NOMO-1 (cell line): Measurements from ENCODE around the gene RTP5.
"Not testable (repeated sequence)": the region's sequence is repeated elsewhere in the genome, so short reads cannot be mapped to it uniquely, and the experiment has no call there.

ENCODE experiments used
- DNase-seq, 2 experiments: peaks; one replicate each; lab custom pipeline; 2025; ENCODE audit not compliant: unreplicated experiment in 2 of 2; lab: John Stamatoyannopoulos, UW

RTP5 gene

DNA sequence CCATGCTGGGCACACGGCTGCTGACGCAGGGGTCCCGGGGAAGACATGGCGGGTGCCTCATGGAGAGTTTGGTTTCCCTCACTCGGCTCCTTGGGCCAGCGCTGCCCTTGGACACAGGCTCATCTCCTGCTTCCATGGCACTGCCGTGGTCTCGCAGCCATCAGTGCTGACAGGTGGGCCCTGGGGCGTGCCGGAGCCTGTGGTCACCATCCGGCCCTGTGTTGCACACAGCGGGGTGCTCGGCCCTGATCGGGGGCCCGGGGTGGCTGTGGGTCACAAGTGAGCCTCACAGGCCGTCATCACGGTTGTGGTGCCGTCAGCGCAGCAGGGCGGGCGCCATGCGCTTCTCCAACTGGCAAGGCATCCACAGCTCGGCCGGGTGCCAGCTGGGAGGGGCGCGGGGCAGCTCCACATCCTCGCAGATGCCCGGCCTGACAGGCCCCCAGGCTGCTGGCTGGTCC, 582 bp downstream of the RTP5 start:
- no peak for DNase-seq

DNA sequence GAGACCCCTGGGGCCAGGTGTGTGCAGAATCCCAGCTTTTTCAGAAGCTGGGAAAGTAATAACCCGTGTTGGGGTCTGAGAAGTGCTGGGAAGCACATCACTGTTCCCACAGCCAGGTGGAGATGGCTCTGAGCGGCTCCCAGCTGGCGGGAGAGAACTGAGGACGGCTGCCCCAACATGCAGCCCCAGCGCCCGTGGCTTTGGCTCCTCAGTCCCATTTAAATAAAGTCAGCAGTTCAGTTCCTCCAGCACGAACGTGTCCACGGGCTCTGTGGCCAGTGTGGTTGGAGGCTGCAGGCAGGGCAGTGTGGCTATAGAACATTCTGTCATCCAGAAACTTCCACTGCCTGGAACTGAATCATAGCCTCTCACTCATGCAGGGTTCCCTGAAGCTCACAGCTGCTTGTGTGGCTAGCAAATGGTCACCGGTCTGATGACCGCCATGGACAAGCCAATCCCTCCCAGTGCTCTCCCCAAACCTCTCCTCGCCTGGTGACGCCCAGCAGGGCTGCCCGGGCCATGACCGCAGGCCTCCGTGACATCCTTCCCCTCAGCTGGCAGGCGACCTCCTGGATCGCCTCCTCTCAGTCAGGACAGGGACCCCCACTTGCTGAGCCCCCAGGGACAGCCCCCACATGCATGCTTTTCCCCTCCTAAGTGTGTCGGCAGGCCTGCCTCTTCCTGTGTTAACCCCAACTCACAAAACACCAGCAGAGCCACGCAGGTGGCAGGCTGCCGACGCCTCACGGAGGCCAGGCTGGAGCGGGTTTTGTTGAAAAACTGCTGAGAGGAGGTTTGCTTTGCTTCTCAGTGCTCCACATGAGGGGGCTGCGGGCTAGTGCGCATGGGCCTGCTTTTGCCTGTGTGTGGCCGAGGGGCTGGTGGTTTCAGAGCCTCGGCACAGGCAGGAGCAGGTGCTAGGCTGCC, 1.3 kb downstream of the RTP5 start:
- no peak for DNase-seq

DNA sequence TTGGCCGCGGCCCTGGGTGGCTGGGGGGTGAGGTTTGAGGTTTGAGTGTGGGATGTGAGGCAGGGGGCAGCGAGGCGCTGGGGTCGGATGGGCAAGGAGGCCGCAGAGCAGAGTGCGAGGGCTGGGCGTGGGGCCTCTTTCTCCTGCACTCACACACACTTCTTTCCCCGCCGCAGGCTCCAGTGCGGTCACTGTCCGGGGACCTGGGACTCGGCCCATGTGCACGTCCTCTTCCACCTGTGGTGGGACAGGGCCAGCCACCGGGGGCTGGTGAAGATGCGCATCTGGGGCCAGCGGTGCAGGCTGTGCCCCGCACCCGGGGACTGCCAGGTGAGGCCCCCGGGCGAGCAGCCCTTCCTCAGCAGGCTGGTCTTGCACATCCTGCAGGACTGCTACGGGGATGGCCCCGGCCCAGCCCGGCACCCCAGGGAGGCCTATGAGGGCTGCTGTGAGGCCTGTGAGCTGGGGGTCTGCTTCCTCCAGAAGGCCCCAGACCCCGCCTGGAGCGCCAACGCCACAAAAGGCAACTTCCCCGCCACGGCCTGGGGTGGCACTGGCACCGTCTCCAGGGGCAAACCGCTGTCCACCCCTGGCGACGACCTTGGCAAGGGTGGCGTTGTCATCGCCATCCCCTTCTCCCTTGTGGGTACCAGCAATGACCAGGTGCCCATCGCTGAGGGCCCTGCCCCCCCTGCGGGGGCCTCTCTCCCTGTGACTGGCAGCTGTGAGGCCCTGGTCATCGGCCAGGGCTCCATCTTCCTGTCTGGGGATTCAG, 2.2 kb downstream of the RTP5 start:
- no peak for DNase-seq

DNA sequence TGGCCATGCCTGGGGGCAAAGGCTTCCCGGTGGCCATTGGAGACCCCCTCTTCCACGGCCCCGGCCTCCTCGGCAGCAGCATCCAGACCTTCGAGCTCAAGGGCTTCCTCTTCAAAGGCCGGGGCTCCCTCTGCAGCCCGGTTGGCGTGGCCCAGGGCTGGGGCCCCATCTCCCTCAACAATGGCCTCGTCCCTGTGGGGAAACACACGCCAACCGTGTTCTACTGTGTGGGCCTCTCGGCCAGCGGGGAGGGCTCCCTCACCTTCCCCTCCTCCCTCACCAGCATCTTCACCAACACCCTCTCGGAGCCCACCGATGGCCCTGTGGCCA, 2.7 kb downstream of the RTP5 start:
- no peak for DNase-seq

DNA sequence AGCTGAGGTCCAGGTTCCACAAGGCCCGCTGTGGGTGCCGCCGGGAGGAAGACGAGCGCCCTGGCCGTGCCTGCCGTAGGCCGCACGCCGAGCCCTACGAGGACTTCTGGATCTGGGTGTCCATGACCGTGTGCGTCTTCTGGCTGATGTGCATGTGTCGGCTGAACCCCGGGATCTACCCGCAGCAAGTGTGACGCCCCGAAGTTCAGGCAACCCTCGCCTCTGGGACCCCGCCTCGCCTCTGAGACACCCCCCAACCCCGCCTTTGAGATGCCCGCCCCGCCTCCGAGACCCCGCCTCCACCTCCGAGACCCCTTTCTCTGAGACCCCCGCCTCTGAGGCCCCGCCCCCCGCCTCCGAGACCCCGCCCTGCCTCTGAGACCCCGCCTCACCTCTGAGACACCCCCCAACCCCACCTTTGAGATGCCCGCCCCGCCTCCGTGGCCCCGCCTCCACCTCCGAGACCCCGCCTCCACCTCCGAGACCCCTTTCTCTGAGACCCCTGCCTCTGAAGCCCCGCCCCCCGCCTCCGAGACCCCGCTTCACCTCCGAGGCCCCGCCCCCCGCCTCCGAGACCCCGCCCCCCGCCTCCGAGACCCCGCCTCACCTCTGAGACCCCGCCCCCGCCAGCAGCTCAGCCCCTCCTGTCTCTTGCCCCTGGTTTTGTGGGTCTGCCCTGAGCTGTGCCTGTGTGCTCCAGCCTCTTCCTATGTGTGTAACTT, 3.7 kb downstream of the RTP5 start:
- no peak for DNase-seq

DNA sequence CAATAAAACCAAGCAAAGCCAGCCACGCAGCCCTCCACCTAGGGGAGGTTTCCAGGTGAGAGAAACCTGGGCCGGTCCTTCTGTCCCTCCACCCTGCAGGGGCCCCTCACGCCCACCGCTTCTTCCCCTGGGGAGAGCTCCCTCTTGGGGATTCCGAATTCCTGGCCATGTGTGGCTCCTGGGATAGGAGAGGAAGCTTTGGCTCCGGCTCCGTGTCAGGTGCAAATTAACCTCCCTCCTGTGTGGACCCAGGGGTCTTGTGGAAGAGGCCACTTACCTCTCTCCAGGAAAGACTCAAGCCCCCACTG, 4.2 kb downstream of the RTP5 start:
- DNase-seq = no peak

DNA sequence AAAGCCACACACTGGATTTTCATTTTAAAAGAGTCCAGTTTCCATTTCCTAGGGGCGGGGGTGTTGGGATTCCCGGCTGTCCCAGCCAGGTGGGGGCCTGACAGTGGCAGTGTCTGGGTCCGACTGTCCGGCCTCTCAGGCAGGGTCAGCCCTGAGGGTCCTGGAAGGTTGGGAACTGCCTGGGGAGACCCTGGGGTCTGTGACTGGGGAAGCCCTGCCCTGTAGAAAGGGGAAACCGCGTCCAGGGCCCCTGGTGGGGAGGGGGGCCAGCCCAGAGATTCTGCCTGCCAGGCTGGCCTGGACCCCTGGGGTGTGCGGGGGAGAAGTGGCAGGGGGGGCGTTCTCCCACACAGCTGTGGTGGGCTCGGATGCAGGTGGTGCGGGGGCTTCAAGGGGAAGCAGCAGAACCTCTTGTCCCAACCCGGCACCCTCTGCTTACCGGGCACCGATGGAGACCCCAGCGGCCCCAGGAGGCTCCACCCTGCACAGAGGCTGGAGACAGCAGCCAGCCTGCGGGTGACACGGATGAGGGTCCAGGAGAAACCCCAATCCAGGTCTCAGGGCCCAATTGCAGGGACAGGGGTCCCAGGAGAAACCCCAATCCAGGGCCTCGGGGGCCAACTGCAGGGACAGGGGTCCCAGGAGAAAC, 4.9 kb downstream of the RTP5 start:
- no peak for DNase-seq

DNA sequence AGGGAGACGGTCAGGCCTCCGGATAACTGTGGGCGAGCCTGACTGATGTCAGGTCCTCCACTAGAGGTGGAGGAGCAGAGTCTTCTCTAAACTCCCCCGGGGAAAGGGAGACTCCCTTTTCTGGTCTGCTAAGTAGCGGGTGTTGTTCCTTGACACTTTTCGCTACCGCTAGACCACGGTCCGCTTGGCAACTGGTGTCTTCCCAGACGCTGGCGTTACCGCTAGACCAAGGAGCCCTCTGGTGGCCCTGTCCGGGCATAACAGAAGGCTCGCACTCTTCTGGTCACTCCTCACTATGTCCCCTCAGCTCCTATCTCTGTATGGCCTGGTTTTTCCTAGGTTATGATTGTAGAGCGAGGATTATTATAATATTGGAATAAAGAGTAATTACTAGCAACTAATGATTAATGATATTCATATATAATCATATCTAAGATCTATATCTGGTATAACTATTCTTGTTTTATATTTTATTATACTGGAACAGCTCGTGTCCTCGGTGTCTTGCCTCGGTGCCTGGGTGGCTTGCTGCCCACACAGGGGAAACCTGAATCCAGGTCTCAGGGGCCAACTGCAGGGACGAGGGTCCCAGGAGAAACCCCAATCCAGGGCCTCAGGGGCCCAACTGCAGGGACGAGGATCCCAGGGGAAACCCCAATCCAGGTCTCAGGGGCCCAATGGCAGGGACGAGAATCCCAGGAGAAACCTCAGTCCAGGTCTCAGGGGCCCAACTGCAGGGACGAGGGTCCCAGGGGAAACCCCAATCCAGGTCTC, 6.4 kb downstream of the RTP5 start:
- not testable (repeated sequence) for DNase-seq

DNA sequence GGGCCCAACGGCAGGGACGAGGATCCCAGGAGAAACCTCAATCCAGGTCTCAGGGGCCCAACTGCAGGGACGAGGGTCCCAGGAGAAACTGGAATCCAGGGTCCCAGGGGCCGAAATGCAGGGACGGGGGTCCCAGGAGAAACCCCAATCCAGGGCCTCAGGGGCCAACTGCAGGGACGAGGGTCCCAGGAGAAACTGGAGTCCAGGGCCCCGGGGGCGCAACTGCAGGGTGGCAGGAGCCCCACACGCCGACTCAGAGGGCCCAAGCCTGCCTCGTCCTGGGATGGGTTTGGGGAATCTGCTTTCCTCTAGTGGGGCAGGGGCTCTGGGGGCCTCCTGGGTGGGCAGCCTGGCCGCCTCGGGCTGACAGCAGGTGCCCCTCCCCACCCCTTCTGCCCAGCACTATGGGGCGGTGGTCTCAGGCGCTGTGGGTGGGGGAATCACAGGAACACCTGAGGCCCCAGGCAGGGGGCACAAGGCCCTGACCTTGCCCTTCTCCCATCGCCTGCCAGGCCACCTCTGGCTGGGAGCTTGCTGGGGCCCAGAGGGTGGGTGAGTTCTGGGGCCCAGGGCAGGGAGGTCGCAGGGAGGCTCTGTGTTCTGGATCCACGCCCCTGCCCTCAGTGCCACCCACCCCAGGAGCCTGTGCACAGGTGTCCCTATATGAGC, 7.1 kb downstream of the RTP5 start:
- DNase-seq = no peak

DNA sequence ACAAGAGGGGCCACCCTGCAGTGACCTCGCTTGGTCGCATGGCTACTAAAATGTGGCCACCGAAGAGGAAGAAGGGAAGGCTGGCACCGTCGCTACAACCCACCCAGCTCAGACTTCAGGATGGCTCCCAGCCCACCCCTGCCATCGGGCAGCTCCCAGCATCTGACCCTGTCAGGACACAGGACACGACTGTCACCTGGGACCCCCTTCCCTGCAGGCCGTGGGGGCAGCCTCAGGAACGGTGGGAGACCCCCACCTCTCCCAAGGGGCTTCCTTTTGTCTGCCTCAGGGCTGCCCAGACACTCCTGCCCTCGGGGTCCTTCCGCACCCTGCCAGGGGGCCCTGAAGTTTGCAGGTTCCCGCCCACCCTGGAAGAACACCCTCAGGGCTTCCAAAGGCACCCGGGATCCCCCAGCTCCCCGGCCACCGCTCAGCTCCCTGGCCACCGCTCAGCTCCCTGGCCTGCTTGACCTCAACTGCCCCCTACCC, 7.7 kb downstream of the RTP5 start:
- no peak for DNase-seq

DNA sequence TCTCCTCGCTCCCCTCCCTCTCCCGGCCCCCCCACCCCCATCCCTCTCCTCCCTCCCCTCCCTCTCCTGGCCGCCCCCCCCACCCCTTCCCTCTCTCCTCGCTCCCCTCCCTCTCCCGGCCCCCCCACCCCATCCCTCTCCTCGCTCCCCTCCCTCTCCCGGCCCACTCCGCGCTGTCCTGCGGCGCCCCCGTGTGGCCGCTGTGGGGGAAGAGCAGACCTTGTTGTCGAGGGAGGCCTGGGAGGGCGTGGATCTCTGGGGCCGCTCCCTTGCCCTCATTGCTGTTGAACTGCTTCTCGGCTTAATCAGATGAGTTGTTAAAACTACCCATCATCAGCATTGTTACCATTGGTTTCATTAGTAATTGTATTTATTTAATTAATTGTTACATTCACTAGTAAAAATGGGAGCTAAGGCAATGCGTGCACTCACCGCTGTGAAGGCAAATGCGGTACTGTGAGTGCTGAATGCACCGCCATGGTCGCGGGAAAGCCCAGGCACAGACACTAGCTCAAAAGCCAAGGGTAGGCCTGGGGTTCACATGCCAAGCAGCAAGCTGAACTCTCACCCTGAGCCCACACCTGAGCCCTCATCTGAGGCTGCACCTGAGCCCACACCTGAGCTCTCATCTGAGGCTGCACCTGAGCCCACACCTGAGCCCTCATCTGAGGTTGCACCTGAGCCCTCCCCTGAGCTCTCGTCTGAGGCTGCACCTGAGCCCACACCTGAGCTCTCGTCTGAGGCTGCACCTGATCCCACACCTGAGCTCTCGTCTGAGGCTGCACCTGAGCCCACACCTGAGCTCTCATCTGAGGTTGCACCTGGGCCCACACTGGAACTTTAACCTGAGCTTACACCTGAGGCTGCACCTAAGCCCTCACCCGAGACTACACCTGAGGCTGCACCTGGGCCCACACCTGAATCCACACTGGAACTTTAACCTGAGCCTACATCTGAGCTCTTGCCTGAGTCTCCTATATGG, 8.8 kb downstream of the RTP5 start:
- DNase-seq = peak; percentile 73 to 77

DNA sequence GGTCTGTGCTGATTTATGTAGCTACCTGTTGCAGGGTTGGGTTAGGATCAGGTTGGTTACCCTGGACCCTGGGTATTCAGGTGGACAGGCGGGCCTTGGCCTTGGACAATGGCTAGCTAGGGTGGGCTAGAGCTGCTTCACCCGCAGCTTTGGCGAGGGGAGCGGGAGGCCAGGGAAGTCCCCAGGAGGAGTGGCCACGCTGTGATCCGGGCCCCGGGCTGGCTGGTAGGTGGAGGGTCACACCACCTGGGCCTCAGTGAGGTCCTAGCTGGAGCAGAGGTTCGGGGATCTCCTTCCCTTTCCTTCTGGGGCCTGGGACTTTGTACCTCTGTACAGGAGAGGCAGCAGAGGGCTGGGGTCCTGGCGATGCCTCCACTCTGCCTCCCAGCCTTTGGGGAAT, 9.8 kb downstream of the RTP5 start:
- no peak for DNase-seq

DNA sequence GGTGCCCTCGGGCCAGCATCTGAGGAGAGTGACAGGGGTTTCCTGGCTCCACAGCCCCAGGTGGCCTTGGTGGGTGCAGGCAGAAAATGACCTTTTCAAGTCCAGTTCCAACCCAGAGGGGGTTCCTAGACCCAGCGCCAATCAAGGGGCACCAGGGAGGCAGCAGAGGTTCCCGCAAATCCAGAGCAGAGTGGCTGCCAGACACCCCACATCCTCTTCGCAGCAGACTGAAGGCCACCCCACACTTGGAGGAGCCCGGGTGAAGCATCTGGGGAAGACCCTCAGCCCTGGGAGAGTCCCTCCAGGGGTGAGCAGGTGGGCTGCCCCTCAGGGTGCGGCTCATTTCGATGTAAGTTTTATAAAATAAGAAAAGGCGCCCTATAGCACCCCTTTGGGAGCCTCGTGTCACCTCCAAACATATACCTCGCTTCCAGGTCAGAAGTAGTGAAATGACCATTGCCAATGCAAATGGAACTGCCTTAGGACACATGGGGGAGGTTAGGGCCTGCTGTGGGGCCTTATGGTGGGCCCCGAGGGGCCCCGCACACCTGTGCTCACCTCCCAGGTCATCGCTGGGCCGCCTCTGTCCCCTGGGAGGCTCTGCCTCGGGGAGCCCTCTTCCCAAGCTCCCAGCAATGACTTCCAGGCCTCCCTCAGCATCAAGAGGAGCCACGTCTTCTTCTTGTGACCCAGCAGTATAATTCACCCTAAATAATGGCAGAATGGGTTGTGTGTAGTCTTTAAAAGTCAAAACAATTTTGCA, 11.0 kb downstream of the RTP5 start:
- no peak for DNase-seq

DNA sequence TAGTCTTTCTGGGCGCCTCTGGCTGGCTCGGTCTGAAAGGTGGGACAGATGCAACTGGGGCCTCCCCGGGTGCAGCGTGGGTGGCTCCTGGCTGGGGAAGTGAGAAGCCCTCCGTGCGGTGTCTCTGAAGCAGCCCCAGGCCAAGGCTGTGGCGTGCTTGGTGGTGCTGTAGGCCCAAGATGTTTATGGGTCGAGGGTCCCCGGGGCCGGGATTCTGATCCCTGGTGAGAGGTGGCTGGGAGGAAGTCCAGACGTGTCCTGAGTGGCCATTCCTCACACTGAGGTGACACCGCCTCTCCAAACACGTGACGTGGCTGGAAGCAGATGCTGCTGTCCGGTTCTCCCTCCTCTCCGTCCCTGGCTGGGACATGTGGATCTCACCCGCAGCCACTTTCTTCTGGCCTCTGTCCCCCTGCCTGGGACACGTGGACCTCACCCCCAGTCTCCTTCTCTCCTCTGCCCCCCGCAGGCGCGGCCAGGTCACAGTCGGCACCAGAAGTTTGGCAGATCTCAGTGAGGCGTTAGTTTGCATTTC, 12.6 kb downstream of the RTP5 start:
- DNase-seq = no peak

DNA sequence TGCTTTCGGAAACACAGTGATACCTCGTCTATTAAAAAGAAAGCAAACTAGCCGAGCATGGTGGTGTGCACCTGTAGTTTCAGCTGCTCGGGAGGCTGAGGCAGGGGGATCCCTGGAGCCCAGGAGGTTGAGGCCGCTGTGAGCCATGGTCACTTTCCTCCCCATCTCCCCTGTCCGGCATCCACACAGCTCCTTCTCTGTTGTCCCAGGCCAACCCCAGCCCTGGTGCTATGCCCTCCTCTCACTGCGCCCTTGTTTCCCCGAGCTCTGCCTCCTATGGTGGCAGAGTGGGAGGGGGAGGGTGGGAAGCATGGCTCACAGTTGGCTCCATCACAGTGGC, 15.4 kb downstream of the RTP5 start:
- no peak for DNase-seq

DNA sequence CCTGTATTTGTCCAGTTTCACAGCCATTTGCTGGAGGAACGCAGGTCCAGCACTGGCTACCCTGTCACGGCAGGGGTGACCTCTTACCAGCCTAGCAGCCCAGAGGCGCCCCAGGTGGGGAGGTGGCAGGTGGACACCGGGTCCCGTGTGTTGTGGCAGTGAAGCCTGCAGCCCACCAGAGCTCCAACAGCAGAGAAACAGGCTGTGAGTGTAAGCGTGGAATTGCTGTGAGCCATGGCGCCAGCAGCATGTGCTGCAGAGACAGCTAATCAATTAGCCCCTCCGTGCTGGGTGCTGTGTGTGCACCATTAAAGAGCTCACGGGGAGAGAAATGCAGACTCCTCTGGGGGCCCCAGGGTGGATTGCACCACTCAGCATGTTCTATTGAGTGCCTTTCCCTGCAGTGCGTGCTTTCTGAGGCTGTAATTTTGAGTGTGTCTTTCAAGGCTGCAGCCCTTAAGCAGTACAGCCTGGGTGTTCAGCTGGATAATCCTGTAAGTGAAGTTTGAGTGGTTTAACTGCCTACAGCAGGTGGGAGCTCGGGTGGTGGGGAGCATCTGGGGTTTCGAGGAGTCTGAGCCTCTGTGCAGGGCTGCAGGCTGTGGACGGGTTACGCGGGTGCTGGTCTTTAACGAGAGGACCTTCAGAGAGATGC, 15.9 kb downstream of the RTP5 start:
- DNase-seq = no peak
